Activated effector memory CD4-positive, alpha-beta T cell treated with anti-CD3 and anti-CD28 coated beads, Interleukin-2, amount 50 U/mL, for 16 hours (primary cell): ENCODE measurements around the gene ESPL1.
A peak's percentile ranks its signal among the peaks of the same experiment; 100 is the strongest.
"Not testable (repeated sequence)": the region's sequence is repeated elsewhere in the genome, so short reads cannot be mapped to it uniquely, and the experiment has no call there.

Experiments
- DNase-seq: peaks from one replicate; pipeline ENCODE4 v3.0.0-alpha.2; 2020

Gene ESPL1

GRCh38 chr12:53265783-53266182 lies 2.3 kb upstream of the ESPL1 start:
- no peak for DNase-seq

GRCh38 chr12:53267306-53267998 lies 647 bp upstream of the ESPL1 start:
- peak; percentile 74 for DNase-seq

GRCh38 chr12:53268630-53269562 lies 797 bp downstream of the ESPL1 start:
- no peak for DNase-seq

- DNase-seq, result no peak
These were observed 6.3 kb downstream of the ESPL1 start for GRCh38 chr12:53274445-53274844.

GRCh38 chr12:53276511-53276910 lies 8.4 kb downstream of the ESPL1 start:
- no peak for DNase-seq

- no peak for DNase-seq
These were observed 9.9 kb downstream of the ESPL1 start for GRCh38 chr12:53277981-53278380.

- no peak for DNase-seq
These were observed 11.3 kb downstream of the ESPL1 start for GRCh38 chr12:53279283-53279869.

GRCh38 chr12:53279888-53280498 lies 11.9 kb downstream of the ESPL1 start:
- no peak for DNase-seq

GRCh38 chr12:53286448-53286847 lies 18.3 kb downstream of the ESPL1 start:
- DNase-seq, result no peak

GRCh38 chr12:53287741-53288216 lies 19.7 kb downstream of the ESPL1 start:
- peak; percentile 90 for DNase-seq

- no peak for DNase-seq
These were observed 20.2 kb downstream of the ESPL1 start for GRCh38 chr12:53288322-53288721.

- DNase-seq, result no peak
These were observed 21.8 kb downstream of the ESPL1 start for GRCh38 chr12:53289891-53290290.

GRCh38 chr12:53290661-53291060 lies 22.6 kb downstream of the ESPL1 start:
- no peak for DNase-seq

- no peak for DNase-seq
These were observed 24.3 kb downstream of the ESPL1 start for GRCh38 chr12:53292426-53292825.

- DNase-seq, result peak; percentile 95
These were observed 27.2 kb downstream of the ESPL1 start, which contains the start of gene PFDN5 for GRCh38 chr12:53295070-53295890. PFDN5 (plus strand) TSS chr12:53295542; CDS start chr12:53295568, 26 bp downstream.

GRCh38 chr12:53295891-53296219 lies 27.8 kb downstream of the ESPL1 start:
- DNase-seq, result no peak

GRCh38 chr12:53297106-53297505 lies 29.0 kb downstream of the ESPL1 start:
- DNase-seq, result not testable (repeated sequence)

GRCh38 chr12:53298164-53298563 lies 30.1 kb downstream of the ESPL1 start:
- no peak for DNase-seq

- peak; percentile 75 for DNase-seq
These were observed 31.0 kb downstream of the ESPL1 start for GRCh38 chr12:53299101-53299453.

- peak; percentile 94 for DNase-seq
These were observed 31.5 kb downstream of the ESPL1 start, which contains the start of gene MYG1 for GRCh38 chr12:53299454-53300180. MYG1 (plus strand) TSS chr12:53299695; CDS start chr12:53299738, 43 bp downstream.

GRCh38 chr12:53300187-53300586 lies 32.1 kb downstream of the ESPL1 start:
- peak; percentile 66 for DNase-seq
